Fibroblast of the aortic adventitia (primary cell): ENCODE data around the gene EIF2B1. TPM values are rescaled to one million over a fixed set of nuclear protein-coding genes. Genes with fewer than 3 reads are reported as not detected.
A peak's percentile ranks its signal among the peaks of the same experiment; 100 is the strongest.

Experiments used
- DNase-seq: peaks from one replicate; pipeline ENCODE4 v3.0.0-alpha.2; 2010; ENCODE audit warnings: low read depth
- H3K4me3 ChIP-seq: 2 replicates; pipeline ENCODE4 v1.5.1; 2011; ENCODE audit warnings: low read depth, mild to moderate bottlenecking, control low read depth, low read length, moderate library complexity
- CTCF ChIP-seq: IDR thresholded peaks from 2 replicates; pipeline ENCODE4 v1.5.1; 2011; ENCODE audit warnings: mild to moderate bottlenecking, low read length, control low read depth, inconsistent platforms; ENCODE audit not compliant: insufficient read depth
- total RNA-seq: library from RNA; depleted of rRNA; stranded (reverse); fragments of >200 nt; gene quantifications from 2 replicates; pipeline ENCODE4 v1.2.3, GENCODE V29; 2012; ENCODE audit warnings: low replicate concordance

EIF2B1 gene
- total RNA-seq, 1 donor: 35.6 TPM

- H3K4me3 ChIP-seq: peak within 1 kb of the TSS; percentile 89
- no peak for TF ChIP-seq CTCF
- DNase-seq: peak; percentile 89
Measured at GRCh38 chr12:123670882-123671728, 37.6 kb upstream of the EIF2B1 start, which contains the start of gene TCTN2. Gene TCTN2 (plus strand): TSS chr12:123671113. CDS start chr12:123671241, 128 bp downstream.

GRCh38 chr12:123667771-123668170, 34.3 kb upstream of the EIF2B1 start:
- TF ChIP-seq CTCF: no peak
- no peak for DNase-seq
- no peak overlapping the region for H3K4me3 ChIP-seq

GRCh38 chr12:123659996-123660727, 26.7 kb upstream of the EIF2B1 start:
- no peak overlapping the region for H3K4me3 ChIP-seq
- peak; percentile 85 for DNase-seq
- TF ChIP-seq CTCF: no peak

- DNase-seq: no peak
- no peak overlapping the region for H3K4me3 ChIP-seq
- TF ChIP-seq CTCF: no peak
Measured at GRCh38 chr12:123657211-123657610, 23.7 kb upstream of the EIF2B1 start.

GRCh38 chr12:123656392-123656791, 22.9 kb upstream of the EIF2B1 start:
- no peak for DNase-seq
- no peak for TF ChIP-seq CTCF
- no peak overlapping the region for H3K4me3 ChIP-seq

- no peak overlapping the region for H3K4me3 ChIP-seq
- TF ChIP-seq CTCF: no peak
- no peak for DNase-seq
Measured at GRCh38 chr12:123655420-123655819, 21.9 kb upstream of the EIF2B1 start.
